Measurements from ENCODE around the gene MAP3K21. TPM values are rescaled to one million over a fixed set of nuclear protein-coding genes. Genes with fewer than 3 reads are reported as not detected.

Gene MAP3K21
- total and polyA plus RNA-seq, 2 of the 4 experiments (the other 2 are of a cell fraction): 0.15 to 0.18 TPM

GRCh38 chr1:233340966-233341516 lies 13.5 kb downstream of the MAP3K21 start:
- H2AFZ ChIP-seq (replicated peaks; ENCODE audit: low read length, poor library complexity): no peak overlapping the region
- H3K79me1 ChIP-seq (ENCODE audit: low read depth in 1 of 2, low read length in 2 of 2): no peaks in the 10 kb centered on the region
- no peak overlapping the region for H3K4me3 ChIP-seq (ENCODE audit: insufficient read depth, low read depth, low read length)
- H3K4me2 ChIP-seq (ENCODE audit: low read depth, low read length): no peak overlapping the region
- H3K9ac ChIP-seq (ENCODE audit: low read depth, low read length): no peak overlapping the region
- H3K4ac ChIP-seq (ENCODE audit: low read depth, low read length): no peak overlapping the region
- no peak overlapping the region for H3K23ac ChIP-seq (ENCODE audit: low read depth, low read length)
- H2BK15ac ChIP-seq (ENCODE audit: low read depth, low read length): no peak overlapping the region
- H2AK5ac ChIP-seq (ENCODE audit: low read depth, low read length): no peak overlapping the region
- WGBS, 2 experiments (ENCODE audit: extremely low coverage in 2 of 2, insufficient read length in 1 of 2): no CpG with 5 or more reads among the region's 4 CpGs
- ATAC-seq (ENCODE audit: low read depth) (no peak), DNase-seq (no peak)
- in situ Hi-C loops (cut with MboI; ENCODE audit: low sequenced_read_pairs): no loop called here
- TF ChIP-seq RFX5 (IDR thresholded peaks at IDR 0.05; ENCODE audit: low read depth, low read length) (no peak), USF2 (IDR thresholded peaks at IDR 0.05; ENCODE audit: low read depth, low read length) (no peak)
- intact Hi-C loops (cut with micrococcal nuclease): no loop called here
- BruUV-seq (replicated peaks): no TSS peak
- H3K9me1 ChIP-seq (ENCODE audit: insufficient read depth, low read length): no peaks in the 10 kb centered on the region
- no peak overlapping the region for H3K56ac ChIP-seq (ENCODE audit: extremely low read depth, insufficient read depth, low read length)
- H2BK20ac ChIP-seq (ENCODE audit: low read depth, low read length): no peak overlapping the region
- no peak overlapping the region for H4K8ac ChIP-seq (ENCODE audit: low read depth in 2 of 2, low read length in 2 of 2)
- H2BK5ac ChIP-seq (ENCODE audit: low read depth, low read length, poor library complexity, severe bottlenecking): no peak overlapping the region
- H3K4me1 ChIP-seq (ENCODE audit: control insufficient read depth, insufficient read depth, low read length): no peaks in the 10 kb centered on the region
- H4K20me1 ChIP-seq (ENCODE audit: insufficient read depth, low read length): no peaks in the 10 kb centered on the region
- no peak overlapping the region for H2BK120ac ChIP-seq (ENCODE audit: low read depth, low read length)
- H3K36me3 ChIP-seq (ENCODE audit: control insufficient read depth, insufficient read depth, low read length): no peaks in the 10 kb centered on the region
- H3K27ac ChIP-seq (ENCODE audit: insufficient read depth, low read length): no peak overlapping the region
- no peak overlapping the region for H3K18ac ChIP-seq (ENCODE audit: low read depth, low read length)
- no peak overlapping the region for H4K91ac ChIP-seq (ENCODE audit: insufficient read depth, low read depth, low read length)
- no peak overlapping the region for H2AK9ac ChIP-seq (replicated peaks; ENCODE audit: low read depth, low read length, poor library complexity)
- peaks cover 5% of the 10 kb centered on the region for H3K27me3 ChIP-seq (ENCODE audit: control insufficient read depth, insufficient read depth, low read length)
- no peak overlapping the region for H4K5ac ChIP-seq (ENCODE audit: low read depth, low read length)
- POLR2A ChIA-PET (ENCODE audit: unreplicated experiment): no interaction called here
- dilution Hi-C loops (cut with HindIII; ENCODE audit: low sequenced_read_pairs, unreplicated experiment): no loop called here
- H3K9me3 ChIP-seq (ENCODE audit: control insufficient read depth, insufficient read depth, low read length): no peaks in the 10 kb centered on the region
- no peak overlapping the region for H3K14ac ChIP-seq (replicated peaks; ENCODE audit: low read depth, low read length)
- CTCF ChIA-PET: no interaction called here
